HTERT RPE-1 (cell line): ENCODE measurements around the gene VAV2.
"Not testable (repeated sequence)": the region's sequence is repeated elsewhere in the genome, so short reads cannot be mapped to it uniquely, and the experiment has no call there.

Source experiments
- in situ Hi-C: fragments of 300-500 bp; cut with MboI; formaldehyde crosslinking; loops from 4 replicates; pipeline ENCODE4 v1.14.3; 2020; ENCODE audit warnings: low sequenced_read_pairs

Gene VAV2

DNA sequence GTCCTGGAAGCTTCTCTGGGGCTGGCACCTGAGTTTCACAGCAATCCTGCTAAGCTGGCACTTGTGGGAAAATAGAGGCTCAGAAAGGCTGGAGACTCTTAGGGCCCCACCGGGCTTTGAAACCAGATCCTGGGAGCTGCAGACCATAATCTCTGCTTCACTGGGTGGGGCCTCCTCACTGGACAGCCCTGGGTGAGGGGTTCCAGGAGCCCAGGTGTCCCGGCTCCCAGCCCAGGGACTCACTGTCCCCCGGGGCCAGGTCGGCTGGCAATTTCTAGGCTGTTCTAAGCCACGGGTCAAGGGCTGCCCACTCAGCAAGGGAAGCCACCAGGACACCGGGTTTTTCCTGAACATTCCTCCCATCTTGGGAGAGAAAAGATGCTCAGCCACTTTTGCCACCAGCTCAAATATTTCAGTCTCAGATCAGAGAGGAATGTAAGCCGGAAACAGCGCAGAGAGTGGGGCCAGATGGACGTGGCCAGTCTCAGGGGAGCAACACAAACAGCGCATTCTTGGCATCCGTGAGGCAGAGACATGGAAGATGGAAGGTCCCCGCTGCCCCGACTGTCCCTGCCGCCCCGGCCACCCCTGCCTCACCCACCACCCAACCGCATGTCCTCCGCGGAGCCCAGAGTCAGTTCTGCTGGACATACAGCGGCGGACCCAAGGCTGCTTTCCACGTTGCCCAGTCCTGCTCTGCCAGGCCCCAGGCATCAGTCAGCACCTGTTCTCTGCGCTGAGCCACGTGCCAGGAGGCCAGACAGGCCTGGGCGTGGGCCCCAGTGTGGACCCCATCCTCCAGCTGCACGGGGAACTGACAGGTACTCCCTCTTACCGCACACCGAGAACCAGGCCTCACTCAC is 72.6 kb downstream of the VAV2 start:
- in situ Hi-C loops, result no loop called here

DNA sequence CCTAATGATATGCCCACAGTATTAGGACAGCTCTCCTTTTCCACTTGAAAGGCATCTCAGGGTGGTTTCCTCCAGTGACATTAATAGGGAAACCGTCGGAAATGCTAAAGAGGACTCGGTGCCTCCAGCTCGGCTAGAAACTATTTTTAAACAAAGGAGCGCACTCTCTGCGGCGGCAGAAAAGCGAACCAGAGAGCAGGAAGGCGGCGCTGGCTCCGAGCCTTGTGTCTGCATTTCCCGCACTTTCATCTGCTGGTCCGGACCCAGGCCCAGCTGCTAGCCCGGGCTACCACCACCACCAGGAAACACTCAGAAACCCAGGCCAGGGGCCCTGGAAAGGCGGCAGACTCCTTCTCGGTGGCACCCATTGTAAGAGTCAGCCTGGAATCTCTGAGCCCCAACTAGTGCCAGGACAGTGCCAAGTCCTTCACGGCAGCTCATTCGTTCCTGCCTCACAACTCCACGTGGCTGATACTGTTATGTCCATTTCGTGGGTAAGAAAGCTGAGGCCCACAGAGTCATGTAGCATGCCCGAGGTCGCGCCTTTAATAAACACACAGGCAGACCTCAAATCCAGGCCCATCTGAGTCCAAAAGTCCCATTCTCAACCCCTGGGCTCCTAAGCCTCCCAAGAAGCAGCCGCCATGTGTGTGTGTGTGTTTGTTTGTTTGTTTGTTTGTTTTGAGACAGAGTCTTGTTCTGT is 73.9 kb downstream of the VAV2 start:
- in situ Hi-C loops, result no loop called here

DNA sequence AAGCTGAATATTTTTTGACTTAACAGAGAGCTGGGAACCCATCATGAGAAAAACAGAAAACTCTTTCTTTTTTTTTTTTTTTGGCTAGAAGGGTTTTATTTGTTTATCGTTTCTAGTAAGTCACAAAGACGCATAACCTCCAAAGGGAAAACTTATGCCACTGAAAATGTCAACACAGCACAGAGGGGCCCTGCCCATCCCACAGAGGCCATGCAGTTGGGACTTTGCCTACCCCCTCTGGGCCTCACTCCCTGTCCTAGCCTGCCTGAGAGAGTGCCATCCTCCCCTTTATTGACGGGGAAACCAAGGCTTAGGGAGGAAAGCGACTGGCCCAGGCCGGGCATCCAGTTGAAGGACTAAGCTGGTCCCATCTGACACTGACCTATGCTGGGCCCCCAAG is 74.7 kb downstream of the VAV2 start:
- in situ Hi-C loops, result no loop called here

DNA sequence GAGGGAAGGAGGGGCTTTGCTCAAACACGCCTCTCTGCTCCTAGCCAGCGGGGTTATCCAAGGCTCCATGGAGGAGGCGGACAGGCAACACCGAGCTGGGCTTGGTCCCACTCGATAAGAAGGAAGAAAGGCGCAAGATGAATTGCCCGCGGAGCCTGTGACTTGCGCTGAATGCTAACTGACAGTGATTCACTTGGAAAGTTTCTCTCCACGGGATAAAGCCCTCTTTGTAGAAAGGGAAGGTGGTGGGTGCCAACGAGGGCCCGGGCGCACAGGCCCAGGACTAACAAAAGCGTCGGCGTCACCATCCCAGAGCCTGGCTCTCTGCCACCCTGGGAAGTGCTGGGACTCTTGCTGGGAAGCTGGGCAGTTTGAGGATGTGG is 76.0 kb downstream of the VAV2 start:
- in situ Hi-C loops, result no loop called here

DNA sequence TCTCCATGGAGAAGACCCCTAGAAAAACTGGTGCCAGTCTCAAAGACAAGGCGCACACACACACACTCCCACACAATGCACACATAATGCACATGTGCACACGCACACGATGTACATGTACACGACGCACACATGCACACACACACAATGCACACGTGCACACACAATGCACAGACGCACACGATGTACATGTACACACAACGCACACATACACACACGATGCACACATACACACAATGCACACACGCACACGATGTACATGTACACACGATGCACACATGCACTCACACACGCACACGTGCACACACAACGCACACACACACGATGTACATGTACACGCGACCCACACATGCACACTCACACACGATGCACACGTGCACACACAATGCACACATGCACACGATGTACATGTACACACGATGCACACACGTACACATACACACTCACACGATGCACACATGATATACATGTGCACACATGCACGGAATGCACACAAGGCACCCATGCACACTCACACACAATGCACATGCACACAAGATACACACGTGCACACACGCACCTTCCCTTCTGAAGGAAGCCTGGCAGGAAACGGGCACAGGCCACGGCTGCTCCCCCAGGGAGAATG is 76.5 kb downstream of the VAV2 start:
- in situ Hi-C loops, result no loop called here

DNA sequence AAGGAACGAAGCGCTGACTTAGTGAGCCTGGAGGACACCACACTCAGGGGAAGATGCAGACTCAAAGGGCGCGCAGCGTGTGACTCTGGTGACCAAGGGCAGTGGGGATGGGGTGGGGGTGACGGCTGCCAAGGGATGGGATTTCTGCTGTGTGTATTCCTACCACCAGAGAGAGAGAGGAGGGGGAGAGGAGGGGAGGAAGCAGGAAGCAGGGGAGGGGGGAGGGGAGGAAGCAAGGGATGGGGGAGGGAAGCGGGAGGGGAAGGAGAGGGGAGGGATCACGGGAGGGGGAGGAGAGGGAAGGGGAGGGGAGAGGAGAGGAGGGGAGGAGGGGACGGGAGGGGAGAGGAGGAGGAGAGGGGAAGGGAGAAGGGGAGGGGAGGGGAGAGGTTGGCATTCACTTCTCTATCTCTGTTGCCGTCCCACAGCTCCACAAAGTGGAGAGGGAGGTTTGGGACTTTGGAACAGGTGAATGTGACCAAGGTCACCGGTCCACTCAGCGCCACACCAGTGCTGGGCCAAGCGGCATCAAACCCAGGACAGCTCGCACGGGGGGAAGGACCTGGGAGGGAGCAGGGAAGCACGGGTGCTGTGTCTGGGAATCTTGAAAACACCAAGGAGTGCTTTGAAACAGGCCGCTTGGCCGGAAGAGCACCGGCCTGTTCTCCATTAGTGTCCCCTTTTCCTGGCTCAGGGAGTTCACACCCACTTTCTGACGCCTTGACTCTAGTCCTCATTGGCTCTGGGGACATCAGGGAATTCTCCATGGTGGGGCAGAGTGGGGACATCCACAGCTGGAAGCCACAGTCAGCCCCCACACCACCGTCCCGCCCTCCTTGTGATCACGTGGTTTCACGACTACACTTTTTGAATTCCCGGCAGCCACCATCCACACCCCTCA is 77.4 kb downstream of the VAV2 start:
- in situ Hi-C loops, result no loop called here

DNA sequence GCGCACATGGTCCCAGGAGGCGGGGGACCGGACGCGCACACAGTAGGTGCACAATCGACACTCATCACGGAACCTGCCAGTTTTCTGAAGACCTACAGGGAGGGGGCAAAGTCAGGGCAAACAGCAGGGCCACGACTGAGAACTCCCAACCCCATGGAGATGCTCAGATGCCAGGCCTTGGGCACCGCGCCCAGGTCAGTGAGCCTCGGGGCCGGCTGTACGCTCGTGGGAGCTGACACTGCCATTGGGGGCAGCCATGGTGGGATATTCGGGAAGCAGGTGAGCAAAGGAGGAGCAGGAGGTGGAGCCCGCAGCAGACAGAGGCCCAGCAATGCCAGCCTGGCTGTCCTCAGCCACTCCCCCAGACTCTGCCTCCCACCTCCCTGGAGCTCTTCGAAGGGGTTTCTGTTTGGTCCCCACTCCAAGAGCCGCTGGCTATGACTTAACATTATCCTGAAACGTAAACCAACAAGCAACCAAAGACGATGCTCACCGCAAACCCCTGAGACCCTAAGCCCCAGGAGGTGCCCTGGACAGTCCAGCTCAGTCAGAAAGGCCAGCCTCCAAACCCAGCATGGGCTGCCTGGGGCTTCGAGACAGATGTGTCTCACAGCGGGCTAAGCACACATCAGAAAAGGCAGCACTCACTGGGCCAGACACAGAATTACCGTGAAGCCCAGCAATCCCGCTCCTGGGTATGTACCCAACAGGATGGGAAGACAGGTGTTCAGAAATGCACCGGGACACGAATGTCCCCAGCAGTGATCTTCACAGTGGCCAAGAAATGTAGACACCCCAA is 78.4 kb downstream of the VAV2 start:
- in situ Hi-C loops, result no loop called here

DNA sequence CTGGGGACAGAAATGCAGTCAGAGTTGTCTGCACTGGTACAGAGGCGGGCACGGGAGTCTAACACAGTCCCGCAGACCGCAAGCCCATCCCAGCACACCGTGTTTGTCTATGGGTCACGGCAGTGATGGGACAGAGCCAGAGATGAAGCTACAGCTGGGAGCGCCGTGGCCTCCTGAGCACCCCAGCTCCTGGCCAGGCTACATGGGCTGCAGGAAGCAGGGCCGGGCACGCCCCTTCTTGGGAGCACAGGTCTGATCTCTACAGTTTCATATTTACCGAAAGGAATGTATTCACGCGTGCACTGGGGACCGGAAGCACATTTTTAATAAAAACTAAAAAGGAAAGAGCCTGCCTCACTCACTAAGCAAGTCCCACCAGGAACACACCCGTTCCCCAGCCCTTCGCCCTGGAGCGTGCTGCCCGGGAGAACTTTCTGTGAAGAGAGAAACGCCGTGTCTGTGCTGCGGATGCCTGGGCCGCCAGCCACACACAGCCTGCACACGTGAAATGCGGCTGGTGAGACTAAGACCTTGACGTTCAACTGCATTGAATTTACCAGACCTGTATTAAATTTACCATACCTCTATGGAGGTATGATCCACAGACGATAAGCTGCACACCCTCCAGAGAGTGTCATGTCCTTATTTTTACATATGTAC is 81.1 kb downstream of the VAV2 start:
- in situ Hi-C loops, result no loop called here

DNA sequence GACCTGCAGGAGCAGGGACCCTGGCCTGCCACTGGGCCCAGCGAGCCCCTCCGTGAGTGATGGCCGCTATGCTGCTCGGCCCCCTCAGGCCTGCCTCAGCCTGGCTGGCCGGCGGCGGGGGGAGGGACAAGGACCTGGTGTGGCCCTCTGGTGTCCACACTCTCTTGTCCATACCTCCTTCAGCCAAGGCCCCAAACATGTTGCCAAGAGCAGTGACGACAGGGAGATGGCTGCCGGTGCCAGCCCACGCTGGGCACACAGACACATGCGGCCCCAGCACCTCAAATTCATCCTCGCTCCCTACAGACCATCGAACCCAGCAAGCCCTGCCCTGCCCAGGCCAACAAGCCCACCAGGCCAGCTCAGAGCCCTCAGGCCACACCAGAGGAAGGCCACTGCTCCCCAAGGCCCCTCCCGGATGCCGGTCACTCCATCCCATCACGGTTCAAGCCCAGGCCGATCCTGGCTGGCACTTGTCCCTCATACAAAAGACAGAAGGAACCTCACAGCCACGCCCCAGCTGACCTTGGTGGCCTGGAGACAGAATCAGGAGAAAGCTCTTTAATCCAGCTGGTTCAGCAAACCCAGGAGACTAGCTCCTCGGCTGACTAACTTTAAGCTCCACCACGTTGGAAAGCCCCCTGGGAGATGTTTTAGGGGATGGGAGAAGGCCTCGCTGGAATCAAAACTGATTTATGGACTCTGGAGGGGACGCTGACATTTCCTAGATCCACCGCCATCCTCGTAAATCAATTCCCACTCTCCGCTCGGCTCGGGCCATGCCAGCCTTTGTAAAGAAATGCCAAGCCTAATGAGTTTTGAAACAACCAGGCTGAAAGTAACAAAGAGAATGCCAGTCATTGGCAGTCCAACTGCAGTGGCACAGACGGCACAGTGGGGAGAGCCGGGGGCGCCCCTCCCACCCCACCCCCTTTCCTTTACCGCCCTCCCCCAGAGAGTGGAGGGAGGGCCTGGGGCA is 84.9 kb downstream of the VAV2 start:
- in situ Hi-C loops, result no loop called here

DNA sequence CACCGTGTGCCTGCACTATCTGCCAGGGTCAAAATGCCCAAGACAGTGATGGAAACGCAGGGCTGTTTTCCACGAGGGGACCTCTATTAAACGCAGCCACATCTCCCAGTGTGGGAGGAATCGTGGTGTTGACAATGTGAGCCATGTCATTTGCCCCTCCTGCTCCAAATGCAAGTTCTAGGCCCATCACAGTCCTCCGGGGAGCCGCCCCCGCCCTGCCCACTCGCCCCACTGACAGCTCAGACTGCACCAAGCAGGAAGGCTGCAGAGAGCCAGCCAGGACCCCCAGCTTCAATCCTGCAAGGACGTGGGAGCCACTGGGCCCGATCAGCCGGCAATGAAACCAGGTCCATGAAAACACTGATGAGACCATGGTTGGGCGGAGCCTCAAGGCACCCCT is 85.9 kb downstream of the VAV2 start:
- in situ Hi-C loops, result no loop called here

DNA sequence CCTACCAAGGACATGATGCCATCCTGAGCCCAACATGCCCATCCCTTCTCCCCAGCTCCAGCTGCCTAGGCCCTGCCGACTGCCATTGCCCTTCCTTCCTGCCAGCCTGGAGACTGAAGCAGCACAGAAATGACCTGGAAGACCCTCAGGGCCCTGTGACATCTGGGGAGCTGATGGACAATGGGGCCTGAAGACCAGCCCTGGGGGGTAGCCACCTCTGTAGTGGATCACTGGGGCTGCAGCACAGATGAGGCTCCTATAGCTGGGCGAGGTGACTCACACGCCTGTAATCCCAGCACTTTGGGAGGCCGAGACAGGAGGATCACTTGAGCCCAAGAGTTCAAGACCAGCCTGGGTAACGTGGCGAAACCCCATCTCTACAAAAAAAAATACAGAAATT is 86.6 kb downstream of the VAV2 start:
- in situ Hi-C loops, result no loop called here

DNA sequence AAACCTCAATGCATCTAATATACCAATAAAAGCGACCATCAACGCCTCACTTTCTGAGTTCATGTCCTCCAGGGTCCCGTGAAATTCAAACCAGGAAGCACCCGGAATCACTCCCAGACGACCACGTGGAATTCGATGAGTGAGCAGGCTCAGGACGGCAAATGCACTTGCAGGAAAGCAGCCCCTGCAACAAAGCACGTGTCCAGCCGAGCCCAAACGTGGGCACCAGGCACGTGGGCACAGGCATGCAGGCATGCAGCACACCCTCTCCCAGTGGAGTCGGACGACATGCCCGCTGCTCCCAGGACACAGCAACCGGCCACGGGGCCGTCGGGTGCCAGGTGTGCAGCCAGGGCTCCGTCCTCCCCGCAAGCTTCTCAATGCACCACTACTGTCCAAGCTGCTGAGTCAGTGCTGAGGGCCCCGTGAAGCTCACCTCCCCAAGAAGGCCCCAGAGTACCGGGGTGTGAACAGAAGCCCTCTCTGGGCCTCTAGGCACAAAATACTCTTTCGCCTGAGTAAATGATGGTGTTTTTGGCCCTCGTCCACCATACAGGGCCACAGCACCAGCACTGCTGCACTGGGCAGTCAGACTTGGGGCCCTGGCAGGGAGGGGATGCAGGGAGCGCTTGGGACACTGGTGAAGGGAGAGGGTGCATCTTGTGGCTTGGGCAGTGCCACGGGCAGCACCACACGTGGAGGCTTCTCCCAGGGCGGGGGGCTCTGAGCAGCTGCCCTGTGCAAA is 87.6 kb downstream of the VAV2 start:
- in situ Hi-C loops, result no loop called here

DNA sequence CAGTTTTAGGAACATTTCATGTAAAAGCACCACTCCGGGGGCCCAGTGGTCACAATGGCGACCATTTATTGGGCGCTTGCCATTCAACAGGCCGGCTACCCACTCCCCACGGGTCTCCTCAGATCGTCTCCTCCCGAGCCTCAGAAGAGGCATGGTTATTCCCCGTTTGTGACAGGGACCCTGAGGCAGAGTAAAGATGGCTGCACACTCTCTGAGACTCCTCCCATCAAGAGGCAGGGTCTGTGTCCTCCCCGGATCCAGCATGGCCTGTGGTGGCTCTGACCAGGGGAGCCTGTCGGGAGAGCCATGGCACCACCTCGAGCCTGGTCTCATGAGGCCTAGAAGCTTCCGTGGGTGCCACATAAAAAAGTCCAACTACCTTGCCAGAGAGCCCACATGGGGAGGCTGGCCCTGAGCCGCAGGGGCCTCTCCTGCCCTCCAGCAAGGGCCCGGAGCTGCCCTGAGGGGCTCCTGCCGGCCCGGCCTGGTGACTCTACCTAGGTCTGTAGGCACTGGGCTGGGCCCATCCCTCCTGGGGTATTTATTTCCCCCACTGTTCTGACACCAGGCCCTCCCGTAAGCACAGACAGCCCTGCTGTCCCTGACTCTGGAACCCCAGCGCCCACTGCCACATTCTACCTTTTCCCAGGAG is 90.8 kb downstream of the VAV2 start:
- in situ Hi-C loops, result no loop called here

DNA sequence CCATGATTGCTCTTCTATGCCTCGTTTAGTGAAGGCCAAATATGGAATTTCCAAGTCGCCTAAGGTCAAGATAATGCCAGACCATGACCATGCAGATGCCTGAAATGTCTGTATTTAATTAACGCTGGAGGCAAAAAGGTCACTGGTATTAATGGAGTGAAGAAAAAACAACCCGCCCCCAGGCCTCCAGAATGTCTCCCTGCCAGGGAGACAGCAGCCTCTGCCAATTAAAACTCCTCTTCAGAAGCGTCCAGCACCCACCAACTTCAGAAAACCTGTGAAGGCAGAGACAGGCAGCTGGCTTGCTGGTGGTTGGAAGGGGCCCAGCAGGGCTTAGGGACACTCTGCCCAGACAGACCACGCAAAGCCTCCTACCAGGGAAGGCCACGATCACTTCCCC is 94.4 kb downstream of the VAV2 start:
- in situ Hi-C loops, result no loop called here

DNA sequence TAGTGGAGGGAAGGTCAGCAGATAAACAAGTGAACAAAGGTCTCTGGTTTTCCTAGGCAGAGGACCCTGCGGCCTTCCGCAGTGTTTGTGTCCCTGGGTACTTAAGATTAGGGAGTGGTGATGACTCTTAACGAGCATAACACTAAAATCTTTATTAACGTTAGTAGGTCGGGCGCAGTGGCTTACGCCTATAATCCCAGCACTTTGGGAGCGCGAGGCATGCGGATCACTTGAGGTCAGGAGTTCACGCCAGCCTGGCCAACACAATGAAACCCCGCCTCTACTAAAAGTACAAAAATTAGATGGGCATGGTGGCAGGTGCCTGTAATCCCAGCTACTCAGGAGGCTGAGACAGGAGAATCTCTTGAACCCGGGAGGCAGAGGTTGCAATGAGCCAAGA is 96.1 kb downstream of the VAV2 start:
- in situ Hi-C loops, result not testable (repeated sequence)

DNA sequence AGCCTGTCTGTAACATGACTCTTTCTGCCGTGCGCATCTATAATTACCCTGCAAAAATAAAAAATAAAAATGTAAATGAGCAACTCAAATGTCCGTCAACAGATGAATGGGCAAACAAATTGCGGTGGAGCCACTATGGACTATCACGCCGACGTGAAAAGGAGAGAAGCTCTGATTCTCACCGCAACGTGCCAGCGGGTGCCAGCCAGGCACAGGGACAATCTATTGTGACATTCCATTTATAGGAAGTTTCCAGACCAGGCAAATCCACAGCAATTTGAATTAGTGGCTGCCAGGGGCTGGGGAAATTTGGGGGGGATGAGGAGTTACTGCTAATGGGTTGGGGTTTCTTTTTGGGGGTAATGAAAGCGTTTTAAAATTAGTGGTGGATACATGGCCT is 96.8 kb downstream of the VAV2 start:
- in situ Hi-C loops, result no loop called here
